GM19324 (cell line): ENCODE results near the gene EXOC3.
"Not testable (repeated sequence)": the region's sequence is repeated elsewhere in the genome, so short reads cannot be mapped to it uniquely, and the experiment has no call there.

ENCODE experiments used
- ATAC-seq: cut with Tn5 transposase; IDR thresholded peaks from one replicate; pipeline ENCODE4 v1.9.1; 2021; ENCODE audit warnings: mild to moderate bottlenecking, moderate library complexity; ENCODE audit not compliant: unreplicated experiment, low FRiP score

Gene EXOC3

GRCh38 chr5:406041-406440 is 36.9 kb upstream of the EXOC3 start:
- no peak for ATAC-seq

GRCh38 chr5:407051-407450 is 35.9 kb upstream of the EXOC3 start:
- no peak for ATAC-seq

GRCh38 chr5:407801-408268 is 35.1 kb upstream of the EXOC3 start:
- no peak for ATAC-seq

GRCh38 chr5:410911-411517 is 32.0 kb upstream of the EXOC3 start:
- ATAC-seq, result no peak

- no peak for ATAC-seq
These were observed 31.2 kb upstream of the EXOC3 start for GRCh38 chr5:411728-412127.

- ATAC-seq, result not testable (repeated sequence)
These were observed 27.7 kb upstream of the EXOC3 start for GRCh38 chr5:414991-415927.

- ATAC-seq, result no peak
These were observed 26.9 kb upstream of the EXOC3 start for GRCh38 chr5:415928-416635.

- ATAC-seq, result no peak
These were observed 26.4 kb upstream of the EXOC3 start for GRCh38 chr5:416636-416960.

GRCh38 chr5:417301-418161 is 25.4 kb upstream of the EXOC3 start:
- ATAC-seq, result no peak

GRCh38 chr5:418162-419121 is 24.5 kb upstream of the EXOC3 start:
- ATAC-seq, result no peak

- no peak for ATAC-seq
These were observed 23.0 kb upstream of the EXOC3 start for GRCh38 chr5:419970-420369.

- no peak for ATAC-seq
These were observed 22.2 kb upstream of the EXOC3 start for GRCh38 chr5:420632-421286.

GRCh38 chr5:421287-421880 is 21.6 kb upstream of the EXOC3 start:
- no peak for ATAC-seq

- ATAC-seq, result no peak
These were observed 21.1 kb upstream of the EXOC3 start for GRCh38 chr5:421901-422300.

- ATAC-seq, result no peak
These were observed 20.4 kb upstream of the EXOC3 start for GRCh38 chr5:422323-423232.

- no peak for ATAC-seq
These were observed 19.8 kb upstream of the EXOC3 start for GRCh38 chr5:423233-423565.

GRCh38 chr5:423626-424261 is 19.2 kb upstream of the EXOC3 start:
- ATAC-seq, result no peak
